Fibroblast of skin of back (primary cell): ENCODE measurements around the gene DNAH1. TPM values are rescaled to one million over a fixed set of nuclear protein-coding genes. Genes with fewer than 3 reads are reported as not detected.
A peak's percentile ranks its signal among the peaks of the same experiment; 100 is the strongest.
"Not testable (repeated sequence)": the region's sequence is repeated elsewhere in the genome, so short reads cannot be mapped to it uniquely, and the experiment has no call there.

Experiments
- DNase-seq: peaks from one replicate; pipeline ENCODE4 v3.0.0-alpha.2; 2013
- polyA plus RNA-seq, 2 experiments: library from polyadenylated mRNA; unstranded; fragments of 120-200 nt; gene quantifications; one replicate each; pipeline ENCODE4 v1.2.1, GENCODE V29; 2013; ENCODE audit not compliant: insufficient read length in 2 of 2

DNAH1 gene
- polyA plus RNA-seq (2013, experiment 1 of 2; ENCODE audit: insufficient read length): 0.92 TPM
- polyA plus RNA-seq (2013, experiment 2 of 2; ENCODE audit: insufficient read length): 1.4 TPM

DNA sequence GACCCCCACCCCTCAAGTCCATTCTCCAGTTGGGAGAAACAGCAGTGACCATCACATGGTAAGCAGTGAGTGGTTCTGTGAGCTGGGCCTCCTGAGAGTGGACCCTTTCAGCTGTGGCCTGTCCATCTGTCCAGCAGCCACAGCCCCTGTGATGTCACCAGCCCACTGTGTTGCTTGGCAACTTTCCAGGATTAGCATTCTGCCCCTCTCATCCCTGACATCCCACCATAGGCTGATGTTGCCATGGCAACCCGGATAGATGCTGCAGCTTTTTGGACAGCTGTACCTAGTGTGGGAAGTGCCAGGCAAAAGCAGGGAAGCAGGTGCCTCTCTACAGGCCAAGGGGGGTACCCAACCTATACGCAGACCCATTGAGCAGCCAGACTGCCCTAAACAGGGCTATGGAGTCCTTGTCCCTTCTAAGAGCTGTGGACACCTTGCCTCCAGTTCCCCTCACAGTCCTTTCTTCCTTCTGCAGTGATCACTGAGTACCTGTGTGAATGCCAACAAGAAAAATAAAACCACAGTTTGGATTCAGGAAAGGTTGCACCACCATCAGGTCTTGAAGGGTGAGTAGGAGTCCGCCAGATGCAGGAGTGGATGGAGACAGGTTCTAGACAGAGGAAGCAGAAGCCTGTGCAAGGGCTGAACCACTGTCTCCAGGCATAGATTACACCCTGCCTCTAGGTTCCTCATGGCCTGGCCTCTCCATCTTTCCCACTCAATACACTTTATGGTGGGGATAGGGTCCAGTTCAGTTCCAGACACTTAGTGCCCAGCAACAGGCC is at the start of gene DNAH1:
TSS of gene DNAH1 (plus strand) at position 343 of the 788 bp plus-strand sequence. CDS start 6,124 bp downstream, outside the sequence.
- no peak for DNase-seq

DNA sequence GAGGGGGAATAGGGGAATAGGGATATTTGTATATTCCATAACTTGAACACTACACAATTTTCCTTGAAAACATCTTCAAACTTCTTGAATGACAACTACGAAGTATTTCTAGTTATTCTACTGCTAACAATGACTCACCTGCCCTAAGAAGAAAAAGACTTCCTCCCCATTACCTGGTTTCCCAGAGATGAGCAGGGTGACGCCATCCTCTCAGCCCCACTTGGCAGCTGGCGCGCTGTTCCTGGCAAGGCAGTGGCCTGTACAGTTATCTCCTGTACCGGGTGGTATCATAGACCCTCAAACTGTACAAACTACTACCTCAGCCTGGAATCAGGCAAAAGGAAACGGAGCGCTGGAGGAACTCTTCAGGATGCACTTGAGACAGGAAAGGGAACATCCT is 48.1 kb upstream of the DNAH1 start:
- DNase-seq: no peak

- DNase-seq: no peak
Observed at GRCh38 chr3:52269776-52270175, 46.3 kb upstream of the DNAH1 start.

DNA sequence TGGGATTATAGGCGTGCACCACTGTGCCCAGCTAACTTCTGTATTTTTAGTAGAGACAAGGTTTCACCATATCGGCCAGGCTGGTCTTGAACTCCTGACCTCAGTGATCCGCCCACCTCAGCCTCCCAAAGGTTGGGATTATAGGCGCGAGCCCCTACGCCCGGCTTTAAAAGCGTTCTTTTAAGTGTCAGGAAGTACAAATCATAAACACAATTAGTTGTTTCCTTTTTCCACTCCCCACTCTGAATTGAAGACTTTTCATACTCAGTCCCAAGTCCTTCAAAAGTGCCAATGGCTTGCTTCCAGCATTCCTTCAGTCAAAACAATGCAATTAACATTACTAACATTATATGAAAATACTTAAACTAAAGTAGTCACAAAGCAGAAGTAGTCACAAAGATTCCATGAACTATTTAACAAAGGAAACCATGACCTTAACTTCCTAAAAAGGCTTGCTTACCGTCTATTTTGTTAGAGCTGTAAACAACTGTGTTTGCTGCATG is 45.8 kb upstream of the DNAH1 start:
- DNase-seq: no peak

DNA sequence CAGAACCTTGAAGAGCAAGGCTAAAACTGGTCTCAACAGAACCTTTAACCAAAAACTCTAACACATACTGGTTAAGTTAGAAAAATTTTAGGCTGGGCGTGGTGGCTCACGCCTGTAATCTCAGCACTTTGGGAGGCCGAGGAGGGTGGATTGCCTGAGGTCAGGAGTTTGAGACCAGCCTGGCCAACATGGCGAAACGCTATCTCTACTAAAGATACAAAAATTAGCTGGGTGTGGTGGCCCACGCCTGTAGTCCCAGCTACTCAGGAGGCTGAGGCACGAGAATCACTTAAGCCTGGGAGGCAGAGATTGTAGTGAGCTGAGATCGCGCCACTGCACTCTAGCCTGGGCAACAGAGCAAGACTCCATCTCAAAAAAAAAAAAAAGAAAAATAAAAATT is 43.9 kb upstream of the DNAH1 start:
- DNase-seq: not testable (repeated sequence)

DNA sequence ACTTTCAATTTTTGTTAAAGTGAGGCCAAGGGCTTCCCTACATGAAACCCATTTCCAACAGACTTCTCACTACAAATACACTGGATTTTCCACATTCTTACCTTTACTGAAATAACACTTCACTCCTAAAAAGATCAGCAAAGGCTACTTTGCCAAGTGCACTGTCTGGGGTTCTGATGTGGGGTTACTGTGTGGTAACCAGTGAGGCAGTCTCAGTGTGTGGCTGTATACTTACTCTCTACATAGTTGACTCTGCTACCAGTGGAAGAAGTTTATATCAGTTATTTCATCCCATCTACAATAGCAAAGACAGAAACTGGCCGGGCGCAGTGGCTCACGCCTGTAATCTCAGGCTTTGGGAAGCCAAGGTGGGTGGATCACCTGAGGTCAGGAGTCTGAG is 43.3 kb upstream of the DNAH1 start:
- DNase-seq: no peak

DNA sequence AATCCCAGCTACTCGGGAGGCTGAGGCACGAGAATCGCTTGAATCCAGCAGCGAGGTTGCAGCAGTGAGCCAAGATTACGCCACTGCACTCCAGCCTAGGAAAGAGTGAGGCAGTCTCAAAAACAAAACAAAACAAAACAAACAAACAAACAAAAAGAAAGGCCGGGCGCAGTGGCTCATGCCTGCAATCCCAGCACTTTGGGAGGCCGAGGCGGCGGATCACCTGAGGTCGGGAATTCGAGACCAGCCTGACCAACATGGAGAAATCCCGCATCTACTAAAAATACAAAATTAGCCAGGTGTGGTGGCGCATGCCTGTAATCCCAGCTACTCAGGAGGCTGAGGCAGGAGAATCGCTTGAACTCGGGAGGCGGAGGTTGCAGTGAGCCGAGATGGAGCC is 41.3 kb upstream of the DNAH1 start:
- not testable (repeated sequence) for DNase-seq

GRCh38 chr3:52277071-52277964 is 38.8 kb upstream of the DNAH1 start:
- DNase-seq: peak; percentile 59

GRCh38 chr3:52277972-52278509 is 38.1 kb upstream of the DNAH1 start:
- peak; percentile 53 for DNase-seq

DNA sequence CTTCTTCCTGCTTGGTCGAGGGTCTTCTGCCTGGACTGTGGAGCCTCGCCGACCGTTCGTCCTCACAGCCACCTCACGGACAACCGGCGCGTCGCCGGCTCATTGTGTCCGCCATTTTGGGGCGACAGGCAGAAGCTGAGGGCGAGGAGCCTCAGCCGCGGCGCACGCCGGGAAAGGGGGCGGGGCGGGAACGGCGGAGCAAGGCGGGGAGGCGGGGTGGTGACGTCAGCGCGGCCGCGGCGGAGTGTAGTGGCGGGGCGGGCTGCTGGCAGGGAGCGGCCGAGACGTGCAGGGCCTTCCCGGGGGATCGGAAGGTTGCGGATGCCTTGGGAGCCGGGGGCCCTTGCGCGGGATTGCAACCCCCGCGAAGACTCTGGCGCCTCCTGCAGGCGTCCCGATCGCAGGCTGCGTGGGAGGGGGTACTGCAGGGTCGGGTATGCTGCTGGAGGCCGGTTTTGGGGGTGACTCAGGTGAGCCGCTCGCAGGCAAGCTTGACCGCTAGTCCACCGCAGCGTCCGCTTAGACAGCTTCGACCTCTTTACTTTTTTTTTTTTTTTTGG is 37.5 kb upstream of the DNAH1 start, which contains the start of gene WDR82:
TSS of gene WDR82 (minus strand) at position 140 of the 560 bp plus-strand sequence. CDS start 288 bp downstream, outside the sequence.
- peak; percentile 92 for DNase-seq

DNA sequence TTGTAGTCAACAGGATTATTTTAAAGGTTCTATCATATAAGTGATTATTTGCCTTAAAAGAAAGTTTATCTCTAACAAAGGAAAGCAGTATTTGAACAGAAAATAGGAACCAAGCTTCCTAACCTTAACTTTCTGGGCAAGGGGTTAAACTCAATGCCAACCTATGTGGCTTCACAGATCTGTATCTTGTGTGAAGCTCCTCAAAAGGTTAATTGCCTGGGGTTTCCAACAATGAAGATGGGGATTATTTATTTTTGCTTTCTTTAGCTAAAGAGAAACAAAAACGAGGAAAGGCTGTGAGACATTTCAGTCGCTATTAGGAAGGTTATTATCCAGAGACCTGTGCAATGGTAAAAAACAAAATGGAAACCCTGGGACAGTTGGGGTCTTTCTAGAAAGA is 36.5 kb upstream of the DNAH1 start:
- no peak for DNase-seq

- peak; percentile 21 for DNase-seq
Observed at GRCh38 chr3:52280050-52280461, 36.1 kb upstream of the DNAH1 start.

GRCh38 chr3:52281981-52282801 is 33.9 kb upstream of the DNAH1 start:
- DNase-seq: no peak

GRCh38 chr3:52283306-52283705 is 32.8 kb upstream of the DNAH1 start:
- no peak for DNase-seq

DNA sequence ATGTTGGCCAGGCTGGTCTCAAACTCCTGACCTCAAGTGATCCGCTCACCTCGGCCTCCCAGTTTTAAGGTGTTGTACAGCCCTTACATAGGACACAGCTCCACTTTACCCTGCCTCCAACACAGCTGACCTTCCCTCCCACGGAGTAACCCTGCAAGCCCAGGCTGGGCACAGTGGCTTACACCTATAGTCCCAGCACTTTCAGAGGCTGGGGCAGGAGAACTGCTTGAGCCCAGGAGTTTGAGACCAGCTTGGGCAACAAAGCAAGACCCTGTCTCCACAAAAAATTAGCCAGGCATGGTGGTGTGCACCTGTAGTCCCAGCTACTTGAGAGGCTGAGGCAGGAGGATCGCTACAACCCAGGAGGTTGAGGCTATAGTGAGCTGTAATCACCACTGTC is 32.1 kb upstream of the DNAH1 start:
- not testable (repeated sequence) for DNase-seq

DNA sequence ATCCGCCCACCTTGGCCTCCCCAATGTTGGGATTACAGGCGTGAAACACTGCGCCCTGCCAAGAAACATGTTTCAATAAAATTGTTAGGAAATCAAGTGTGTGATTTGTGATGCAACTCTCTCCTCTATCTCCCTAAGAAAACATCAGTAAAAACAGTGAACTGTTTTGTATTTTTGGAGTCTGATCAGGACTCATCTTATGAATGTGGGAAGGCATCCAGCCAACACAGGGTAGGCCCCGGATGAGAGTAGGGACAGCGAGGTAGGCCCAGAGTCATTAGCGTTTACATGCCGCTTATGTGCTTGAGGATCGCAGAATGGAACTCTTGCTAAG is 29.4 kb upstream of the DNAH1 start:
- peak; percentile 15 for DNase-seq

- no peak for DNase-seq
Observed at GRCh38 chr3:52288674-52289073, 27.4 kb upstream of the DNAH1 start.

DNA sequence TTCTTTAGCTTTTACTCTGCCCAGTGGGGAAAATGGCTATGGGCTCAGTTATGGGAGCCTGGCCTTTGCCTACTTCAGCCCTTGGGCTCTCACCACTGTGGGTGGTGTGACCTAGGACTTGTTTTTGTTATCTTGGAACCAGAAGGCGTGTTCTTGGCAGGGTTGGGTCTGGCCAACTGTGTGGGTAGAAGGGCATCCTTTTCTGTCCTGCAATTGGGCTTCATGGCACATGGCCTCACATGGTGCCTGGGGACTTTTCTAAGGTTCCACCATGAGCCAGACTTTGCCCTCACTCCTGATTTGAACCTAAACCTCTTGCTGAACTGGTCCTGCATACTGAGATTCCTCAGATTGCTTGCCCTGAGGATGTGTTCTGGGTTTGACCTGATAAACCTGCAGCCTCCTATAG is 26.8 kb upstream of the DNAH1 start:
- DNase-seq: no peak

- no peak for DNase-seq
Observed at GRCh38 chr3:52289747-52290595, 26.1 kb upstream of the DNAH1 start.
